HepG2 (cell line): ENCODE results near the gene NEURL2. TPM values are rescaled to one million over a fixed set of nuclear protein-coding genes. Genes with fewer than 3 reads are reported as not detected.

ENCODE experiments used
- ARHGAP35 ChIP-seq: sonication (generic); formaldehyde crosslinking; IDR thresholded peaks from 2 replicates; pipeline ENCODE4 v1.9.0; 2022; ENCODE audit warnings: mild to moderate bottlenecking, inconsistent platforms, moderate library complexity, missing genetic modification reagents, borderline replicate concordance
- CEBPG ChIP-seq: IDR thresholded peaks from 2 replicates; pipeline ENCODE4 v1.6.1; 2016
- EZH2 ChIP-seq: conservative IDR thresholded peaks from 2 replicates; pipeline ENCODE4 v1.6.1; 2012; ENCODE audit warnings: mild to moderate bottlenecking, low read depth, low read length, moderate library complexity
- HIC2 ChIP-seq: sonication (generic); formaldehyde crosslinking; IDR thresholded peaks from 2 replicates; pipeline ENCODE4 v1.9.0; 2022; ENCODE audit warnings: low read depth, missing genetic modification reagents
- HNRNPUL1 ChIP-seq: fragments of 200-400 bp; formaldehyde crosslinking; IDR thresholded peaks from 2 replicates; pipeline ENCODE4 v1.6.1; 2017; ENCODE audit warnings: low read depth, mild to moderate bottlenecking, low read length, moderate library complexity
- JUND ChIP-seq: sonication (generic); formaldehyde crosslinking; IDR thresholded peaks from 2 replicates; pipeline ENCODE4 v1.8.0; 2022; ENCODE audit warnings: mild to moderate bottlenecking, missing genetic modification reagents
- PCBP2 ChIP-seq: fragments of 200-400 bp; formaldehyde crosslinking; optimal IDR thresholded peaks from 2 replicates; pipeline ENCODE3; 2018; ENCODE audit warnings: low read length, low read depth; ENCODE audit not compliant: poor library complexity, severe bottlenecking
- POGK ChIP-seq: sonication (generic); formaldehyde crosslinking; conservative IDR thresholded peaks from 2 replicates; pipeline ENCODE4 v1.8.0; 2022; ENCODE audit warnings: mild to moderate bottlenecking, moderate library complexity, missing genetic modification reagents
- RBAK ChIP-seq: sonication (generic); formaldehyde crosslinking; IDR thresholded peaks from 2 replicates; pipeline ENCODE4 v1.5.1; 2020; ENCODE audit warnings: mild to moderate bottlenecking, missing genetic modification reagents
- U2AF2 ChIP-seq: fragments of 200-400 bp; formaldehyde crosslinking; IDR thresholded peaks from 2 replicates; pipeline ENCODE4 v1.6.1; 2017; ENCODE audit warnings: low read depth, mild to moderate bottlenecking, low read length
- ZBED4 ChIP-seq: sonication (generic); formaldehyde crosslinking; IDR thresholded peaks from 2 replicates; pipeline ENCODE4 v1.4.0; 2020; ENCODE audit warnings: missing genetic modification reagents, borderline replicate concordance
- ZBTB1 ChIP-seq: sonication (generic); formaldehyde crosslinking; IDR thresholded peaks from 2 replicates; pipeline ENCODE4 v1.4.0; 2020; ENCODE audit warnings: missing genetic modification reagents, borderline replicate concordance
- ZNF143 ChIP-seq: sonication (generic); formaldehyde crosslinking; IDR thresholded peaks from 2 replicates; pipeline ENCODE4 v1.4.0; 2020; ENCODE audit warnings: missing genetic modification reagents
- ZNF180 ChIP-seq: sonication (generic); formaldehyde crosslinking; IDR thresholded peaks from 2 replicates; pipeline ENCODE4 v1.4.0; 2020; ENCODE audit warnings: low read depth, missing genetic modification reagents, borderline replicate concordance
- ZNF337 ChIP-seq: sonication (generic); formaldehyde crosslinking; IDR thresholded peaks from 2 replicates; pipeline ENCODE4 v1.5.1; 2020; ENCODE audit warnings: missing genetic modification reagents, low read depth, mild to moderate bottlenecking, borderline replicate concordance
- ZNF552 ChIP-seq: sonication (generic); formaldehyde crosslinking; IDR thresholded peaks from 2 replicates; pipeline ENCODE4 v1.9.0; 2022; ENCODE audit warnings: missing genetic modification reagents, mild to moderate bottlenecking, borderline replicate concordance
- ZNF577 ChIP-seq: sonication (generic); formaldehyde crosslinking; IDR thresholded peaks from 2 replicates; pipeline ENCODE4 v1.4.0; 2020; ENCODE audit warnings: mild to moderate bottlenecking, low read depth, missing genetic modification reagents, borderline replicate concordance
- ZNF776 ChIP-seq: sonication (generic); formaldehyde crosslinking; IDR thresholded peaks from 2 replicates; pipeline ENCODE4 v1.4.0; 2020; ENCODE audit warnings: mild to moderate bottlenecking, missing genetic modification reagents
- ZSCAN21 ChIP-seq: sonication (generic); formaldehyde crosslinking; IDR thresholded peaks from 2 replicates; pipeline ENCODE4 v1.8.0; 2022; ENCODE audit warnings: mild to moderate bottlenecking, missing genetic modification reagents, moderate library complexity, borderline replicate concordance
- polyA plus RNA-seq, 8 experiments: library from polyadenylated mRNA; depleted of rRNA in 3 of 8; stranded (reverse) in 7 of 8; unstranded in 1 of 8; fragments of >200 nt; fragmentation: Illumina TruSeq in 4 of 8; extraction: Trizol in 4 of 8; gene quantifications; 2 replicates each; pipeline versions ENCODE4 v1.2.1 to v1.2.3, GENCODE V29; 2011 to 2016; ENCODE audit warnings: low read depth in 4 of 8, missing spikeins in 1 of 8, mixed read lengths in 1 of 8; ENCODE audit not compliant: insufficient read depth in 1 of 8
- total RNA-seq, 5 experiments: library from RNA; depleted of rRNA; stranded (reverse); fragments of >200 nt; fragmentation: Illumina TruSeq; extraction: Trizol; gene quantifications; 2 replicates each; pipeline ENCODE4 v1.2.3, GENCODE V29; 2016; ENCODE audit warnings: low read depth in 1 of 5

Gene NEURL2
- total and polyA plus RNA-seq, 2 of the 13 experiments (the other 11 are each of a cell fraction or from before 2014, with no cell fraction given): 7.2 to 9.7 TPM

DNA sequence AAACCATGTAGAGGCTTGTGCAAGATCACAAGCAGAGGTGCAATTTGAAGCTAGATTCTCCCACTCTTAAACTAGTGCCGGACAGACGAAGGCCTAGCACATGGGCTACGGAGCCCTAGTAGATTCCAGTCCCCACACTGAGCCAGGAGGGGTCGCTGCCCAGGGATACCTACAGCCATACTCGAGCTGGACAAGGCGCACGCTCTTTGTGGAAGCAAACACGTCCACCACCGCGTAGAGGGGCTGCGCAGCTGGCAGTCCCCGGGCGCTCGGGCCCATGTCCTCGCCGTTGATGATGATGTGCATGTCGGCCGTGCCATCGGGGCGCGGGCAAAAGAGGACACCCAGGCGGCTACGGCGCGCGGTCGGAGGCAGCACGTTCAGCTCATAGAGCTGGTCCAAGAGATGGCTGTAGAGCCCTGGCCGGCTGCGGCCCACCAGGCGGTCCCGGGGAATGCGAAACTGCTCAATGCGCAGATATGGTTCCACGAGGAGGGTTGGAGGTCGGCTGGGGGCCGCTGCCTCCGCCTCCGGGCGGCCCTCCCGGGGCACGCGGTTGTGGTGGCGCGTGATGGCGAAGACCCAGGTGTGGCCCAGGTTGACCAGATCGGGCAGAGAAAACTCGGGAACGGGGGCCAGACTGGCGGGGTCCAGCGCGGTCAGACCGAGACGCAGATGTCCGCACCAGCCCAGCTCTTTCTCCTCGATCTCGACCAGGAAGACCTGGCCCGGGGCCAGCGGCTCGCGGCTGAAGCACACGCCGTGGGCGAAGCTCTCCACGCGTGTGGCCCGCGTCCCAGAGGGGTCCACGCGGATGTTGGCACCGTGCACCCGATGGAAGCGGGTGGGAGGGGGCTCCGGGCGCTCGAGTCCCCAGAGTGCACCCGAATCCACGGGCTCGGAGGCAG, 677 bp downstream of the NEURL2 start (continued):
- TF ChIP-seq ZBED4 (CRISPR knock-in tag): peak; percentile 85
- TF ChIP-seq EZH2: no peak
- no peak for TF ChIP-seq HIC2 (CRISPR knock-in tag)
- no peak; the same call in 1 of the 2 replicates for TF ChIP-seq ZNF337
- peak; percentile 46; the same call in 1 of the 2 replicates for TF ChIP-seq JUND (CRISPR knock-in tag)
- no peak for TF ChIP-seq RBAK (CRISPR knock-in tag)
- no peak for TF ChIP-seq HNRNPUL1
- TF ChIP-seq ZNF552: peak; percentile 85
- peak; percentile 87; the same call in 1 of the 2 replicates for TF ChIP-seq ZNF776
- TF ChIP-seq ZNF577 (CRISPR knock-in tag): no peak
- TF ChIP-seq CEBPG: peak; percentile 65
- no peak for TF ChIP-seq ZNF180
- peak; percentile 34; the same call in 1 of the 2 replicates for TF ChIP-seq ARHGAP35 (CRISPR knock-in tag)
- peak; percentile 37 for TF ChIP-seq ZSCAN21 (CRISPR knock-in tag)
- TF ChIP-seq ZBTB1 (CRISPR knock-in tag): no peak
- no peak for TF ChIP-seq POGK (CRISPR knock-in tag)
- no peak for TF ChIP-seq U2AF2
- 0 out of 2 replicates have a peak, but pooled peaks have one; percentile 40 for TF ChIP-seq ZNF143 (CRISPR knock-in tag)
- no peak for TF ChIP-seq PCBP2
